IMR-90 (cell line): ENCODE results near the gene MSI2.

ENCODE experiments used
- BHLHE40 ChIP-seq: fragments of 150-350 bp; IDR thresholded peaks from 2 replicates; pipeline ENCODE4 v1.6.1; 2016; ENCODE audit warnings: mild to moderate bottlenecking, low read depth, low read length
- CHD1 ChIP-seq: IDR thresholded peaks from 2 replicates; pipeline ENCODE4 v1.6.1; 2012; ENCODE audit warnings: low read depth, low read length, improper control_type of control experiment
- CTCF ChIP-seq: conservative IDR thresholded peaks from 2 replicates; pipeline ENCODE4 v1.5.1; 2012; ENCODE audit warnings: mild to moderate bottlenecking, low read depth, low read length, improper control_type of control experiment
- ELK1 ChIP-seq: fragments of 150-350 bp; IDR thresholded peaks from 2 replicates; pipeline ENCODE4 v1.6.1; 2016; ENCODE audit warnings: low read depth, mild to moderate bottlenecking, low read length, moderate library complexity, borderline replicate concordance
- MAZ ChIP-seq: IDR thresholded peaks from 2 replicates; pipeline ENCODE4 v1.6.1; 2012; ENCODE audit warnings: low read depth, mild to moderate bottlenecking, low read length, improper control_type of control experiment, moderate library complexity, borderline replicate concordance
- MXI1 ChIP-seq: IDR thresholded peaks from 2 replicates; pipeline ENCODE4 v1.6.1; 2012; ENCODE audit warnings: low read depth, mild to moderate bottlenecking, low read length, moderate library complexity, borderline replicate concordance
- NFE2L2 ChIP-seq: fragments of 150-350 bp; IDR thresholded peaks from 2 replicates; pipeline ENCODE4 v1.6.1; 2016; ENCODE audit warnings: low read depth, mild to moderate bottlenecking, low read length
- POLR2A ChIP-seq: IDR thresholded peaks from 2 replicates; pipeline ENCODE4 v1.6.1; 2012; ENCODE audit warnings: mild to moderate bottlenecking, low read depth, low read length
- RCOR1 ChIP-seq: IDR thresholded peaks from 2 replicates; pipeline ENCODE4 v1.6.1; 2012; ENCODE audit warnings: mild to moderate bottlenecking, low read length, improper control_type of control experiment; ENCODE audit not compliant: insufficient replicate concordance
- RFX5 ChIP-seq: IDR thresholded peaks from 2 replicates; pipeline ENCODE4 v1.8.0; 2012; ENCODE audit warnings: low read depth, mild to moderate bottlenecking, low read length, moderate library complexity
- USF2 ChIP-seq: fragments of 150-350 bp; IDR thresholded peaks from 2 replicates; pipeline ENCODE4 v1.6.1; 2017; ENCODE audit warnings: mild to moderate bottlenecking, antibody characterized with exemption, low read length, low read depth

GRCh38 chr17:57665128-57665527, 408.8 kb downstream of the MSI2 start:
- TF ChIP-seq CTCF (no peak), NFE2L2 (no peak), MXI1 (no peak), POLR2A (no peak), ELK1 (no peak), RFX5 (no peak), RCOR1 (no peak), BHLHE40 (no peak), USF2 (no peak), CHD1 (no peak), MAZ (no peak)
